ENCODE data around the gene PFDN6.
"Not testable (repeated sequence)": the region's sequence is repeated elsewhere in the genome, so short reads cannot be mapped to it uniquely, and the experiment has no call there.

Gene PFDN6

DNA sequence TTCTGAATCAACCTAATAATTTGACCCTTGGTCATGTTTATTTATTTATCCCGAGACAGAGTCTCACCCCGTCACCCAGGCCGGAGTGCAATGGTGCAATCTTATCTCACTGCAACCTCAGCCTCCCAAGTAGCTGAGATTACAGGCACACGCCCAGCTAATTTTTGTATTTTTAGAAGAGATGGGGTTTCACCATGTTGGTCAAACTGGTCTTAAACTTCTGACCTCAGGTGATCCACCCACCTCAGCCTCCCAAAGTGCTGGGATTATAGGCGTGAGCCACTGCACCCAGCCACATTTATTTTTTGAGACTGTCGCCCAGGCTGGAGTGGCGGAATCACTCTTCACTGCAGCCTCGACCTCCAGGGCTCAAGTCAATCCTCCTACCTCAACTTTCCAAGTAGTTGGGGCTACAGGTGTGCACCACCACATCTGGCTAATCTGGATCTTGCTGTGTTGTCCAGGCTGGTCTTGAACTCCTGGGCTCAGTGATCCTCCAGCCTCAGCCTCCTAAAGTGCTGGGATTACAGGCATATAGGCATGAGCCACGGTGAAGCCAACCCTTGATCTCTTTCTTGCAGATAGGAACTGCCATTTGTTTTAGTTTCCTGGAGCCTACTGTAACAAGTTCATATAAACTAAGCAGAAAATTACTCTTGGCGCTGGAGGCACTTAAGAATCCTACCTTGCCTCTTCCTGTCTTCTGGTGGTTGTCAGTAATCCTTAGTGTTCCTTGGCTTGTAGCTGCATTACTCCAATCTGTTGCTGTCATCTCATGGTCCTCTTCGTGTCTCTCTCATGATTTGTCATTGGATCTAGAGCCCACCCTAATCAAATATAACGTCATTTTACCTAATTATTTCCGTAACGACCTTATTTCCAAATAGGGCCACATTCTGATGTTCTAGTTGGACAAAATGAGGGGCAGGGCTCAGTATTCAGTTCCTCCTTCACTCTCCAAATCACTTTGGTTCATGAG is 15.2 kb upstream of the PFDN6 start:
- no peak for DNase-seq

DNA sequence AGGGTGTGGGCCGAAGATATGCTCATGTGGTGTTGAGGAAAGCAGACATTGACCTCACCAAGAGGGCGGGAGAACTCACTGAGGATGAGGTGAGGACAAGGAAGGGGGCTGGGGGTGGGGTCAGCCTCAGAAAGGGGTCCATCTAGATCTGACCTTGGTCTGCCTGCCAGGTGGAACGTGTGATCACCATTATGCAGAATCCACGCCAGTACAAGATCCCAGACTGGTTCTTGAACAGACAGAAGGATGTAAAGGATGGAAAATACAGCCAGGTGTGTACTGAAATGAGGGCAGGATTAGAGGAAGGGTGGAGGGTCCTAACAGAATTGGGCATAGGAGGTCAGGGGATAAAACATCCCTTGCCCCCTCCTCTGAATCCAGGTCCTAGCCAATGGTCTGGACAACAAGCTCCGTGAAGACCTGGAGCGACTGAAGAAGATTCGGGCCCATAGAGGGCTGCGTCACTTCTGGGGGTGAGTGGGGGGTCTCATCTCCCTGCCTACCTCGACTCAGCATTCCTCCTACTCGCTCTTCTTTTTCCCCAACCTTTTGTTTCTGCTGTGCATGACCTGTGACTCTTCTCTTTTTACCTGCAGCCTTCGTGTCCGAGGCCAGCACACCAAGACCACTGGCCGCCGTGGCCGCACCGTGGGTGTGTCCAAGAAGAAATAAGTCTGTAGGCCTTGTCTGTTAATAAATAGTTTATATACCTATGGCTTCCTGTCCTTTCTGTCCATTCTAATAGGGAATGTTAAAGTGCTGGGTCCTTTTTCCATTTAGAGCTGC is 13.4 kb upstream of the PFDN6 start:
- DNase-seq: not testable (repeated sequence)

DNA sequence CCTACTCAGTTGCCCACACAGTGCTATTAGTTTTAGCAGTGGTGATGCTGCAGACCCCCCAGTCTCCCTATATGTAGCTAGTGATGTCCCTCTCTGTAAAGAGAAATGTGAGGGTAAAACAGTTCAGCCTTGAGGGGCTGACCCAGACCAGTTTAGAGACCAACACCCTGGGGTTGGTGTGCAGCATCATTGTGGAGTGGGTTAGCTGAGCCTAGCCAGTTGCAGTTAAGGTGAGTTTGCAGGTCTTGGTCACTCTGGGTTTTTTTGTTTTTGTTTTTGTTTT is 12.9 kb upstream of the PFDN6 start:
- no peak for DNase-seq

DNA sequence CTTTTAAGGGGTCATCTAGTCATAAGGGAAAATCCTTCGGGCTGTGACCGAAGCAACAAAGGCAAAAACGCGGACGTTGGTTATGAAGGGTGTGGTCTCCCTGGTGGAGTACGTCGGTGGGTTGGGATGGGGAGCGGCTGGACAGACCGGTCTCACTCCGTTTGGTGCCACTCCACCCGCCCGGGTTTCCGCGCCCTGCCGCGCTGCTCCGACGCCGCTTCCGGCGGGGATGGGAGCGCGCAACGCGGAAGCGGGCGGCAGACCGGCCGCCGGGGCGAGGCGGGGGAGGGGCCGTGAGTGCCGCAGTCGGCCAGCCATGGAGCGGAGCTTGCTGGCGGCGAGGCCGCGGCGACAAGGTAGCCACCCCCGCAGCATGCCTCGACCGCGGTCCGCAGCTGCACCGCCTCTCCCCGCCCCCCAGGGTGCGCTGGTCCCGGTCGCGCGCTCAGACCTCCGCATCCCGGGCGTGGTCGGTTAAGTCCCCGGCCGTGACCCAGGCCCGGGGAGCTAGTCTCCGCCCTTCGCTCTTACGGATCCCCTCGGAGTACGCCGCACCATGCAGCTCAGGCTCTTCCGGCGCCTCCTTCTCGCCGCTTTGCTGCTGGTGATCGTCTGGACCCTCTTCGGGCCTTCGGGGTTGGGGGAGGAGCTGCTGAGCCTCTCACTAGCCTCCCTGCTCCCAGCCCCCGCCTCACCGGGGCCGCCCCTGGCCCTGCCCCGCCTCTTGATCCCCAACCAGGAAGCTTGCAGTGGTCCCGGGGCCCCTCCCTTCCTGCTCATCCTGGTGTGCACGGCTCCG is 12.3 kb upstream of the PFDN6 start, which contains the start of gene B3GALT4:
Gene B3GALT4, plus strand, starts transcription at position 260 of the 799 bp plus-strand sequence. Its CDS starts 297 bp downstream, at position 557.
- DNase-seq: peak; percentile 40 to 60

DNA sequence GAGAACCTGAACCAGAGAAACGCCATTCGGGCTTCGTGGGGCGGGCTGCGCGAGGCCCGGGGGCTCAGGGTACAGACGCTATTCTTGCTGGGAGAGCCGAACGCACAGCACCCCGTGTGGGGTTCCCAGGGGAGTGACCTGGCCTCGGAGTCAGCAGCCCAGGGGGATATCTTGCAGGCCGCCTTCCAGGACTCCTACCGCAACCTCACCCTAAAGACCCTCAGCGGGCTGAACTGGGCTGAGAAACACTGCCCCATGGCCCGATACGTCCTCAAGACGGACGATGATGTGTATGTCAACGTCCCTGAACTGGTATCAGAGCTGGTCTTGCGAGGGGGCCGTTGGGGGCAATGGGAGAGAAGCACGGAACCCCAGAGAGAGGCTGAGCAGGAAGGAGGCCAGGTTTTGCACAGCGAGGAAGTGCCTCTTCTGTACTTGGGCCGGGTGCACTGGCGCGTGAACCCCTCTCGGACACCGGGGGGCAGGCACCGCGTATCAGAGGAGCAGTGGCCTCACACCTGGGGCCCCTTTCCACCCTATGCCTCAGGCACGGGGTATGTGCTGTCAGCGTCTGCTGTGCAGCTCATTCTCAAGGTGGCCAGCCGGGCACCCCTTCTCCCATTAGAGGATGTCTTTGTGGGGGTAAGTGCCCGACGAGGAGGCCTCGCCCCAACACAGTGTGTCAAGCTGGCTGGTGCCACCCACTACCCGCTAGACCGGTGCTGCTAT is 11.6 kb upstream of the PFDN6 start:
- DNase-seq: peak in 1 of 2 experiments; percentile 12

DNA sequence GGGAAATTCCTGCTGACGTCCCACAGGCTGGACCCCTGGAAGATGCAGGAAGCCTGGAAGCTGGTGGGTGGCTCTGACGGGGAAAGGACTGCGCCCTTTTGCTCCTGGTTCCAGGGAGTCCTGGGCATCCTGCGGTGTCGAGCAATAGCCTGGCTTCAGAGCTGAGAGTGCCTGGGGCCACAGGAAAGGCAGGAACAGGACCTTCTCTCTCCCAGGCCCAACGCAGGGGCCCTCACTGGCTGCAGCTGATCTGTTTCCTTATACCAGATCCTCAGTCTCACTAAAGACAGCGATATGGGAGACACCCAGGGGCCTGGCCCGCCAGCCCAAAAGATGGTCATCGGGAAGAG is 11.0 kb upstream of the PFDN6 start:
- no peak for DNase-seq

DNA sequence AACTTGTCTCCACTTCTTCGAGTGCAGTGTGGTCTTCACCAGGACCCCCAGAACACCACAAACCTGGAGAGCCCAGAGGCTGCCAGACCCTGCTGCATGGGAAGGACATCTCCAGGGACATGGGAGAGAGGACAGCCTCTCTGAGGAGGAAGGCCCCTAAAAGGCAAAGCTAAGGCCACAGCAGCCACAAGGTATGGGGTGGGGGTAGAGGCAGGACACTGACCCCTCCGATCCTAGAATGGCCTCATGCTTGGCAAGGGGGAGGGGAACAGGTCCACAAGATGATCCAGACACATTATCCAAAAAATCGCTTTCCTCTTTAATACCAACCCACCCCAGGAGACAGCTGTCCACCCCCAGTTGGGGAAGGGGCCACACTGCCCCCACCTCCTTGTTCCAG is 10.6 kb upstream of the PFDN6 start:
- DNase-seq: no peak

DNA sequence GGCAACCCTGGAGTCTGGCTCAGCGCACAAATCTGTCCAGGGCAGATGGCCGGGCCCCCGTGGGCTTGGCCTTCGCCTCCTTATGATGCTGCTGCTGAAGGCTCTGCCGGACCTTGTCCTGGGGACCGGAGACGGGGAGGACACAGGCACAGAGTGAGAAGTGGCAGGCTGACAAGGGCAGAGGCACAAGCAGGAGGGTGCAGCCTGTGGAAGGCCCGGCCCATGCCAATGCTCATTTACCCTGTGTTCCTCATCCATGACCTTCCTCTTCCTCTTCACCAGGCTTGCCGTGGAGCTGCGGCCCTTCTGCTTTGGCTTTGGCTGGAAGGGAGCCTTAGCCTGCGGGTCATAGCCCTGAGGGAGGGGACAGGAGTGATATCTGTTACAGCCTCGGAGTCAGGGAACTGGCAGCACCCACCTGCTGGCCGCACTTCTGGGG is 10.1 kb upstream of the PFDN6 start:
- DNase-seq: no peak

DNA sequence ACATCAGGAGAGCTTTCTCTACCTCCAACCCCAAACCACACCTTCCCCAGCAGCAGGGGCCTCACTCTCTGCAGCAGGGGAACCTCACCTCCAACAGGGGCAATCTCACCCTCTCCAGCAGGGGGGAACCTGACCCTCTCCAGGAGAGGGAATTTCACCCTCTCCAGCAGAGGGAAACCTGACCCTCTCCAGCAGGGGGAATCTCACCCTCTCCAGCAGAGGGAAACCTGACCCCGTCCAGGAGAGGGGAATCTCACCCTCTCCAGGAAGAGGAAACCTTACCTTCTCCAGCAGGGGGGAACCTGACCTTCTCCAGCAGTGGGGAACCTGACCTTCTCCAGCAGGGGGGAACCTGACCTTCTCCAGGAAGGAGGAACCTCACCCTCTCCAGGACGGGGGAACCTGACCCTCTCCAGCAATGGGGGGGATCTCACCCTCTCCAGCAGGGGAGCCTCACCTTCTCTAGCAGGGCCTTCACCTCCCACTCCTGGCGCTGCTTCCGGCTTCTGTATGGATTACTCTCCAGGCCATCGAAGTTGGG is 9.4 kb upstream of the PFDN6 start:
- DNase-seq: peak; percentile 42 to 55

DNA sequence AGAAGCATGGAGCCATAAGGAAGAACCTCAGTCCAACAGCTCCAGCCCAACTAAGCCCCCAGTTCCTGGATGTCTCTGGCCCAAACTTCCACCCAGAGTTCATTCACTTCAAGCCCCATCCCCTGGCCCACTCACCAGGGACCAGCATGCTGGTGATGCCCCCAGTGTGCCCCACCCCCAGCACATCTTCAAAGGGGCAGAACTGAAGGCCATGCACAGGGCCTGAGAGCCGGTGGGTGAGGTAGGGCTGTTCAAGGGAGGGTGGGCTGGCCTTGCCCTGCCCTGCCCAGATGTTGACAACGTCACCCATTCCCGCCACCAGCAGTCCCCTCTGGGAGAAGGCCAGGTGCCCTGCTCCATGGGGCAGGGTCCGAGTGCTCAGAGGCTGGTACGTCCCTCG is 8.9 kb upstream of the PFDN6 start:
- DNase-seq: no peak

DNA sequence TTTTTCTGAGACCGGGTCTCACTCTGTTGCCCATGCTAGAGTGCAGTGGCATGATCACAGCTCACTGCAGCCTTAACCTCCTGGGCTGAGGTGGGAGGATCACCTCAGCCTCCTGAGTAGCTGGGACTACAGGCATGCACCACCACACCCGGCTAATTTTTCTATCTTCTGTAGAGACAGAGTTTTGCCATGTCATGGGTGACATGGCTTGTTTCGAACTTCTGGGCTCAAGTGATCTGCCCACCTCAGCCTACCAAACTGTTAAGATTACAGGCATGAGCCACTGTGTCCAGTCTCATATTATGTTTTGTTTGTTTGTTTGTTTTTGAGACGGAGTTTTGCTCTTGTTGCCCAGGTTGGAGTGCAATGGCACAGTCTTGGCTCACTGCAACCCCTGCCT is 4.2 kb upstream of the PFDN6 start:
- DNase-seq: not testable (repeated sequence)

DNA sequence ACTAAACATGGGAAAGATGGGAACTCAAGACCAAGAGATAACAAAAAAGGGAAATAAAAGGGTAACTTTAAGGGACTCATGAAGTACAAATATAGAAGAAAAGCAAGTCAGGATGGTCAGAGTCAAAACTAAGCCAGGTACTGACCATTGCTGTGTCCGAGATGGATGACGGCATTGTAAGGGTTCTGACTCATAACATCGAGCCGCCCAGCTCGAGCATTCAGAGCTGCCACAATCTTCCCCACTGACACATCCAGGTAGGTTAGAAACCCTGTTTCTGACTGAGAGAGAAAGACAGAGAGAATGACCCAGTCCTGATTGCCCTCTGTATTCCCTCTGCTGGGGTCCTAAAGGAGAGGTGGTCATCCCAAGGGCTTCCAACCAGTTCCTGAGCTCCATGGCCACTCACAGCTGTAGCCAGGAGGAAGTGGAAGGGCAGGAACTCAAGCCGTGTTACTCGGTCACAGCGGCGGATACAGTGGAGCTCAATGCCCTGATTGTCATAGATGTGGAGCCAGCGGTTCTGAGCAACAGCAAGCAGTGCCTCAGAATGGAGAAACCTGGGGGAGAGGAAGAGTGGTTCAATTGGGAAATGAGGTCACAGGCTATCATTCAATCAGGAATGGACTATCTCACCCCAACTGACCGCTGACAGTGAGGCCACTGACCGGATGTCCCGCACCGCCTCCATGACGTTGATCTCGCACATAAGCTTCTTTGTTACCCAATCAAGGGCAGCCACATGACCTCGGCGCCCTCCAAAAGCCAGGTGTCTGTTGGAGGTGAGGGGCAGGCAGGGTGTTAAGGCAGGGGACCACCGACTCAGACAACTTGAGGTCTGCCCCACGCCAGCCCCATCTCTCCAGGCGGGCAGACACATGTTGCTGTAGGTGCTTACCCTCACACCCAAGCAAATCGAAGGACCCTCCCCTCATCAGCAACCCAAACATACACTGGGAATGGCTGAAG is 2.2 kb upstream of the PFDN6 start:
- DNase-seq: no peak

DNA sequence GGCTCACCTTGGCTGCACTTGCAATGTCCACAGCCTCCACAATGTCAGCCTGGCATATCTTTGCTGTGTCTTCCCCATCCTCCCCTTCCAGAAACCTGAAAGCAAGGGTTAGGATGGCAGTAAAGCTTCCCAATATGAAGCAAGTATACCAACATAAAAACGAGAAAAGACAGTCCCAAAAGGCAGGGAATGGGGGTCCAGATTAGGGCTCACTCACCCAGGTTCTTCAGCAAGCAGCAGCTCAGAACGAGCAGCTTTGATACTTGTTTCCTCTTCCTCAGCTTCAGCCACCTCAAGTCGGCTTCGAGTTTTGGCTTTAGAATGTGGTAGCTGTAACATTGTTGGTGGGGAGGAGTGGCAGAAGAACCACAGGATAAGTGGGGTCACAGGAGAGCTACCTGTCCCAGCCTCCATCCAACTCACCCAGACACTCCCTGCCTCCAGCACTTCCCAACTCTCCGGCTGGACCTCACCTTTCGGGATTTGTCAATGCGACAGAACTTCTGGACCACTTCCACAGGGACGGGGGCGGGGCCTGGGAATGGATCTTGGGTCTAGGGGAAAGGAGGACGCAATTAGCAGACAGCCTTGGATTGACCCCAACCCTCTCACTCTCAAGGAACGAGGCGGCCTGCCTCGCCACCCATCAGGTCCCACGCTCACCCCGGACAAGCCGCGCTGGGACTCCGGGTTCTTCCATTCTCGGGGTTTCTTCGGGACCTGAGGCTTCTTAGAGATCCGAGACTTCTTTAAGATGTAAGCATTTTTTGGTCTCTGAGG is 1.1 kb upstream of the PFDN6 start:
- DNase-seq: no peak

DNA sequence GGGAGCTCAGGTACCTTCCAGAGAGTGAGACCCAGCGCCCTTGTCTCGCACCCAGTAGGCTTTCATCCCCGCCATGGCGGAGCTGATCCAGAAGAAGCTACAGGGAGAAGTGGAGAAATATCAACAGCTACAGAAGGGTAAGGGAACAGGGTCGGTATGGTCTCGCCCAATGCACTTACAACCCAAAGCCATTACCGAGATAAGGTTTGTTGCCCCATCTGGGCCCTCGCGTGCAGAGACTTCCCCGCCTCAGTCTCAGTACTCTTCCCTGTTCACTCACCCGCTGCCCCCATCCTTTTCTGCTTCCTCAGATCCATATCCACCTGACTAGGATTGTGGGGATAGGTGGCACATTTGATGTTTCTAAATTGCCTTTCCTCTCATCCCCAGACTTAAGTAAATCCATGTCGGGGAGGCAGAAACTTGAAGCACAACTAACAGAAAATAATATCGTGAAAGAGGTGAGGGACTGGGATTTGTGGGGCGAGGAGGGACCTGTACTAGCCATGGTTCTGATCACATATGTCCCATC is 449 bp downstream of the PFDN6 start:
- DNase-seq: no peak

DNA sequence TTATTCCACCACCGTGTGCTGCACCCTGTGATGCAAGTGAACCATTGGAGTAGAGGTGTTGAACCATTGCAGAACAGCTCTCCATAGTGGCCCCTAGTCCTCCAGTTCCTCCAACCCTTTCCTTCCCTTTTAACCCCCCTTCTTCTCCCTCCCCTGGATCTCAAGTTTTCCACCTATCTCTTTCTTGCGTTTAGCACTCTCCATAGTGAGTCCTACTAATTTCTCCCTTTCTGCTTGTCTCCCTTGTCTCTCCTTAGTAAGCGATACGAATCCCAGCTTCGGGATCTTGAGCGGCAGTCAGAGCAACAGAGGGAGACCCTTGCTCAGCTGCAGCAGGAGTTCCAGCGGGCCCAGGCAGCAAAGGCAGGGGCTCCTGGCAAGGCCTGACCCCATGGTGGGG is 1.1 kb downstream of the PFDN6 start:
- DNase-seq: no peak

DNA sequence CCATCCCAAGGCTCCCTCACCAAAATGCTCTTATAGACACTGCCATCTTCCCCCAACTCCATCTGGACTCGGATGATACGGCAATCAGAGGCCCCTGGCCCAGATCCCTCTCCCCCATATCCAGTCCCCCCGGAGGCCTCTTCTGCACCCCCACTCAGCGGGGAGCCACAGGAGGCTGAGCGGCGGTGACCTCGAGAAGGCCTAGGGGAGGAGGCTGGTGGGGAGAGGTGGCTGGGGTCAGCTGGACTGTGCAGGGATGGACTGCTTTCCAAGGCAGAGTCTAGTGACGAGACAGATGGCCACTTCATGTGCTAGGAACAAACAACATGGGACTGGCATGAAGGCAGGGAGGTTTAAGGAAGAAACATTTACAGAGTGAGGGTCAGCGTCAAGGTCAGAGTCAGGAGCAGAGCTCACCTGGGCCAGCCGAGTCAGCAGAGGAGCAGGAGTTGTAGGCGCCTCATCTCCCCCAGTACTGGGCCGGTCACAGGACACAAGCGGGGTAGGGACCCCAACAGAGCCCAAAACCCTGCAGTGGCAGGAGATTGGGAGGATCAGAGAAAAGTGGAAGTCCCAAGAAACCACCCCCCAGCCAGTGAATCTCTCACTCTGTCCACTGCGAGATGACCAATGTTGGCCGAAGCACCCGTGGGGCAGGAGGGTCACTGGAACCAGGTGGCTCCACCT is 3.7 kb downstream of the PFDN6 start:
- DNase-seq: no peak

DNA sequence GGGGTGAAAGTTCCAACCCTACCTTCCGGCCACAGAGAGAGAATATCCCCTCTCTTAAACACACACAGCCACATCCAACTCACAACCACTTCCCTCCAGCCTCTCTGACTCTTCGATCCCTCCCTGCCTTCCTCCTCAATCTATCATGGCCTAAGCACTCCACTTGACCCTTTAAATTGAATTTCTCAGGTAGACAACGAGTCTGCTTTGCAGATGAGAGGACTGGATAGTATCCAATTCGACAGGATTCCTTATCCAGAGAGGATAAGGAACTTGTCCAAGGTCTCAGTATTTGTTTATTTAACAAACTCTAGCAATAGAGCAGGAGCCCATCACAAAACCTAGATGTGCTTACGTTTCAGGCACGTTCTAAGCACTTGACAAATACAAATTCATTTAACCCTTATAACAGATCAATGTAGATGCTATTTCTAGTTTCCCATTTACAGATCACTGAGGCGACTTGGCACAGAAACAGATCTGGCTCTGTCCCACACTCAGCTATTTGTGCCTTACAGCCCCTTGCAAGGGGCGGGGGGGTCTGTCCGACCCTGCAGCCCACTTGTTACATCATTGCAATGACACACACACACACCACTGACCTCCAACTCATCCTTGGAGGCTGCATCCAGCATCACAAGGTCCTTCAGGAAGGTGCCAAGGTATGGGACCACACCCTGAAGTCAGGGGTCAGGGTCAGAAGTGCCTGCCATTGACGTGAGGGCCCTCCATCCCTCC is 4.9 kb downstream of the PFDN6 start:
- DNase-seq: no peak

DNA sequence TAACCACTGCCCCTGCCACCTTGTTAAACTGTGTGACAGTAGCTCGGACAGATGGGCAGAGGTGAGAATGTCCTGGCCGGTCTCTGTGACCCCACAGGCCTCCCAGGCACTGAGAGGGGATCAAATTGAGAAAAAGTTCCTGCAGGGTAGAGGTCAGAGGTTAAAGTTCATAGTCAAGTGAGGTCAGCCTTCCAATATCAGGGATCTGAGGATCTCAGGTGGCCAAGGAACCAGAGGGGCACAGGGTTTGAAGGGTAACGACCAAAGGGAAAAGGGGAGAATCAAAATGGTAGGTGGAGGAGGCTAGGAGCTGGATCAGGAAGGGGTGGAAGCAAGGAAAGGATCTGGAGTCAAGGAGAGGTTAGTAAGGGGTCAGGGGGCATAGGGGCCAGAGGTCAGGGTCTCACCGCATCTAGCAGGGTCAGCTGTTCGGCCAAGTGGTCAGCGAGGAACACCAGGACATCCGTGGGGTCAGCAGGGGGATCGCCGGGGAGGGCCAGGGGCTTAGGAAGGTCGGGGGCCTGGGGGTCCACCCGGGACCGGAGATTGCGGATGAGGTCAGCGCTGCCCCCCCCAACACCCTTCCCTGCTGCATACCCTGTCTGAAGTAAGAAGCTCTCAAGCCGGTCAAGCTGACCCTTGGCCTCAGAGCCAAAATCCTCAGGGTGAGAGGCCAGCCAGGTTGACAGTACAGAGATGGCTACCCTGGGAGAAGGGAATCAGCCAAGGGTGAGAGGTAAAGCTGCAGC is 6.4 kb downstream of the PFDN6 start:
- no peak for DNase-seq
